GM19328 (cell line): ENCODE measurements around the gene TIGD6.
"Not testable (repeated sequence)": the region's sequence is repeated elsewhere in the genome, so short reads cannot be mapped to it uniquely, and the experiment has no call there.

ENCODE experiments used
- ATAC-seq: cut with Tn5 transposase; IDR thresholded peaks from one replicate; pipeline ENCODE4 v1.9.1; 2021; ENCODE audit warnings: mild to moderate bottlenecking, moderate library complexity; ENCODE audit not compliant: unreplicated experiment

The TIGD6 gene

GRCh38 chr5:149943177-149943949 lies 57.1 kb downstream of the TIGD6 start:
- ATAC-seq: not testable (repeated sequence)
